CD4-positive, alpha-beta T cell treated with Interleukin-21 for 1 hour (primary cell): ENCODE data around the gene METTL9.
"Not testable (repeated sequence)": the region's sequence is repeated elsewhere in the genome, so short reads cannot be mapped to it uniquely, and the experiment has no call there.

ENCODE experiments used
- DNase-seq: peaks from one replicate; pipeline ENCODE4 v3.0.0-alpha.2; 2020

Gene METTL9

GRCh38 chr16:21576323-21576722, 23.1 kb upstream of the METTL9 start:
- DNase-seq = not testable (repeated sequence)

GRCh38 chr16:21577487-21577886, 21.9 kb upstream of the METTL9 start:
- not testable (repeated sequence) for DNase-seq

GRCh38 chr16:21578311-21578710, 21.1 kb upstream of the METTL9 start:
- not testable (repeated sequence) for DNase-seq

GRCh38 chr16:21580131-21580530, 19.2 kb upstream of the METTL9 start:
- not testable (repeated sequence) for DNase-seq

- no peak for DNase-seq
Observed at GRCh38 chr16:21580807-21581206, 18.6 kb upstream of the METTL9 start.

- DNase-seq = no peak
Observed at GRCh38 chr16:21584817-21585216, 14.6 kb upstream of the METTL9 start.

GRCh38 chr16:21588593-21588992, 10.8 kb upstream of the METTL9 start:
- DNase-seq = not testable (repeated sequence)

GRCh38 chr16:21589551-21589950, 9.8 kb upstream of the METTL9 start:
- DNase-seq = no peak

GRCh38 chr16:21590287-21590686, 9.1 kb upstream of the METTL9 start:
- DNase-seq = no peak

- no peak for DNase-seq
Observed at GRCh38 chr16:21590796-21591195, 8.6 kb upstream of the METTL9 start.

- DNase-seq = no peak
Observed at GRCh38 chr16:21592191-21592590, 7.2 kb upstream of the METTL9 start.

- DNase-seq = no peak
Observed at GRCh38 chr16:21593530-21594289, 5.7 kb upstream of the METTL9 start.

- no peak for DNase-seq
Observed at GRCh38 chr16:21597561-21598030, 1.8 kb upstream of the METTL9 start.

- no peak for DNase-seq
Observed at GRCh38 chr16:21598206-21598605, 1.2 kb upstream of the METTL9 start.

- no peak for DNase-seq
Observed at GRCh38 chr16:21598701-21599121, 666 bp upstream of the METTL9 start.

- DNase-seq = peak; percentile 37
Observed at GRCh38 chr16:21600031-21600773, 825 bp downstream of the METTL9 start.

GRCh38 chr16:21602785-21603184, 3.4 kb downstream of the METTL9 start:
- no peak for DNase-seq

GRCh38 chr16:21603928-21604327, 4.6 kb downstream of the METTL9 start:
- DNase-seq = no peak

- DNase-seq = not testable (repeated sequence)
Observed at GRCh38 chr16:21605848-21606247, 6.5 kb downstream of the METTL9 start.

GRCh38 chr16:21608639-21609328, 9.4 kb downstream of the METTL9 start:
- peak; percentile 23 for DNase-seq

- DNase-seq = no peak
Observed at GRCh38 chr16:21610006-21610544, 10.7 kb downstream of the METTL9 start.

- DNase-seq = no peak
Observed at GRCh38 chr16:21610766-21611165, 11.4 kb downstream of the METTL9 start.

- no peak for DNase-seq
Observed at GRCh38 chr16:21611198-21611555, 11.8 kb downstream of the METTL9 start.
